Skeletal muscle cell (primary cell): Measurements from ENCODE around the gene ASAH2B.

Source experiments
- DNase-seq: peaks from one replicate; pipeline ENCODE4 v3.0.0-alpha.2; 2010; ENCODE audit warnings: low read depth
- H3K4me3 ChIP-seq: 2 replicates; pipeline ENCODE4 v1.5.1; 2011; ENCODE audit warnings: low read depth, mild to moderate bottlenecking, control low read depth, low read length, moderate library complexity

Gene ASAH2B

GRCh38 chr10:50794490-50794889 lies 54.8 kb downstream of the ASAH2B start:
- H3K4me3 ChIP-seq, result no peak overlapping the region
- no peak for DNase-seq

GRCh38 chr10:50796693-50797092 lies 57.0 kb downstream of the ASAH2B start:
- H3K4me3 ChIP-seq, result no peak overlapping the region
- no peak for DNase-seq

- DNase-seq, result no peak
These were observed 58.6 kb downstream of the ASAH2B start for GRCh38 chr10:50798297-50798696.

GRCh38 chr10:50799595-50799994 lies 59.9 kb downstream of the ASAH2B start:
- no peak overlapping the region for H3K4me3 ChIP-seq
- no peak for DNase-seq

More at GRCh38 chr10:50798297-50798696, 58.6 kb downstream of the ASAH2B start:
- no peak overlapping the region for H3K4me3 ChIP-seq

- no peak overlapping the region for H3K4me3 ChIP-seq
- DNase-seq, result no peak
These were observed 66.4 kb downstream of the ASAH2B start for GRCh38 chr10:50805981-50806622.

GRCh38 chr10:50807851-50808776 lies 68.4 kb downstream of the ASAH2B start:
- no peak overlapping the region for H3K4me3 ChIP-seq
- DNase-seq, result no peak
